ENCODE results near the gene FGD1. TPM values are rescaled to one million over a fixed set of nuclear protein-coding genes. Genes with fewer than 3 reads are reported as not detected.

The FGD1 gene
- total and polyA plus RNA-seq, 2 of the 13 experiments (the other 11 are each of a cell fraction or from before 2014, with no cell fraction given), result 0.36 to 0.62 TPM

- Histone ChIP-seq H4K20me1 (ENCODE audit: insufficient read depth, low read length) (no peaks in the 10 kb centered on the region), H2AFZ (ENCODE audit: low read length) (peak overlapping the region; percentile 78), H3K4me2 (ENCODE audit: low read depth, low read length) (peak overlapping the region; percentile 72), H3K4me3 (replicated peaks in 1 of 3; ENCODE audit: insufficient read depth in 1 of 3, low read depth in 2 of 3, low read length in 3 of 3) (peak overlapping the region in 1 of 3 experiments; percentile 68; a peak in 2 of 6 replicates), H3K9me3 (ENCODE audit: low read length) (no peaks in the 10 kb centered on the region), H3K27me3 (ENCODE audit: control insufficient read depth in 1 of 2, insufficient read depth in 2 of 2, low read length in 2 of 2) (no peaks in the 10 kb centered on the region; a peak in 1 of 5 replicates), H3K79me2 (ENCODE audit: insufficient read depth, low read length) (peaks cover 28% of the 10 kb centered on the region), H3K9ac (ENCODE audit: insufficient read depth, low read depth, low read length) (no peak overlapping the region), H3K36me3 (replicated peaks in 1 of 2; ENCODE audit: control insufficient read depth in 1 of 2, insufficient read depth in 2 of 2, low read length in 2 of 2) (no peaks in the 10 kb centered on the region), H3K27ac (ENCODE audit: extremely low read length, insufficient read depth, low read length) (no peak overlapping the region), H3K4me1 (ENCODE audit: insufficient read depth, low read length) (peaks cover 33% of the 10 kb centered on the region)
- no peak for TF ChIP-seq HOMEZ (CRISPR knock-in tag; IDR thresholded peaks at IDR 0.05; ENCODE audit: low read depth)
- TF ChIP-seq MED1 (CRISPR knock-in tag; IDR thresholded peaks at IDR 0.05), result no peak
- TF ChIP-seq TCF12 (IDR thresholded peaks at IDR 0.05), result no peak
- TF ChIP-seq TCF12 (CRISPR knock-in tag; IDR thresholded peaks at IDR 0.05), result no peak
- TF ChIP-seq THAP8 (CRISPR knock-in tag; IDR thresholded peaks at IDR 0.05; ENCODE audit: borderline replicate concordance), result no peak
- no peak for TF ChIP-seq ZNF256 (CRISPR knock-in tag; conservative IDR thresholded peaks at IDR 0.05)
- TF ChIP-seq, protein P1, sequence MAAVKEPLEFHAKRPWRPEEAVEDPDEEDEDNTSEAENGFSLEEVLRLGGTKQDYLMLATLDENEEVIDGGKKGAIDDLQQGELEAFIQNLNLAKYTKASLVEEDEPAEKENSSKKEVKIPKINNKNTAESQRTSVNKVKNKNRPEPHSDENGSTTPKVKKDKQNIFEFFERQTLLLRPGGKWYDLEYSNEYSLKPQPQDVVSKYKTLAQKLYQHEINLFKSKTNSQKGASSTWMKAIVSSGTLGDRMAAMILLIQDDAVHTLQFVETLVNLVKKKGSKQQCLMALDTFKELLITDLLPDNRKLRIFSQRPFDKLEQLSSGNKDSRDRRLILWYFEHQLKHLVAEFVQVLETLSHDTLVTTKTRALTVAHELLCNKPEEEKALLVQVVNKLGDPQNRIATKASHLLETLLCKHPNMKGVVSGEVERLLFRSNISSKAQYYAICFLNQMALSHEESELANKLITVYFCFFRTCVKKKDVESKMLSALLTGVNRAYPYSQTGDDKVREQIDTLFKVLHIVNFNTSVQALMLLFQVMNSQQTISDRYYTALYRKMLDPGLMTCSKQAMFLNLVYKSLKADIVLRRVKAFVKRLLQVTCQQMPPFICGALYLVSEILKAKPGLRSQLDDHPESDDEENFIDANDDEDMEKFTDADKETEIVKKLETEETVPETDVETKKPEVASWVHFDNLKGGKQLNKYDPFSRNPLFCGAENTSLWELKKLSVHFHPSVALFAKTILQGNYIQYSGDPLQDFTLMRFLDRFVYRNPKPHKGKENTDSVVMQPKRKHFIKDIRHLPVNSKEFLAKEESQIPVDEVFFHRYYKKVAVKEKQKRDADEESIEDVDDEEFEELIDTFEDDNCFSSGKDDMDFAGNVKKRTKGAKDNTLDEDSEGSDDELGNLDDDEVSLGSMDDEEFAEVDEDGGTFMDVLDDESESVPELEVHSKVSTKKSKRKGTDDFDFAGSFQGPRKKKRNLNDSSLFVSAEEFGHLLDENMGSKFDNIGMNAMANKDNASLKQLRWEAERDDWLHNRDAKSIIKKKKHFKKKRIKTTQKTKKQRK (IDR thresholded peaks at IDR 0.05; ENCODE audit: low read length), result no peak
- TF ChIP-seq PTBP1 (IDR thresholded peaks at IDR 0.05; ENCODE audit: low read depth, low read length, poor library complexity, severe bottlenecking), result no peak
- no peak for TF ChIP-seq ZNF768 (CRISPR knock-in tag; IDR thresholded peaks at IDR 0.05)
- TF ChIP-seq, protein P2, sequence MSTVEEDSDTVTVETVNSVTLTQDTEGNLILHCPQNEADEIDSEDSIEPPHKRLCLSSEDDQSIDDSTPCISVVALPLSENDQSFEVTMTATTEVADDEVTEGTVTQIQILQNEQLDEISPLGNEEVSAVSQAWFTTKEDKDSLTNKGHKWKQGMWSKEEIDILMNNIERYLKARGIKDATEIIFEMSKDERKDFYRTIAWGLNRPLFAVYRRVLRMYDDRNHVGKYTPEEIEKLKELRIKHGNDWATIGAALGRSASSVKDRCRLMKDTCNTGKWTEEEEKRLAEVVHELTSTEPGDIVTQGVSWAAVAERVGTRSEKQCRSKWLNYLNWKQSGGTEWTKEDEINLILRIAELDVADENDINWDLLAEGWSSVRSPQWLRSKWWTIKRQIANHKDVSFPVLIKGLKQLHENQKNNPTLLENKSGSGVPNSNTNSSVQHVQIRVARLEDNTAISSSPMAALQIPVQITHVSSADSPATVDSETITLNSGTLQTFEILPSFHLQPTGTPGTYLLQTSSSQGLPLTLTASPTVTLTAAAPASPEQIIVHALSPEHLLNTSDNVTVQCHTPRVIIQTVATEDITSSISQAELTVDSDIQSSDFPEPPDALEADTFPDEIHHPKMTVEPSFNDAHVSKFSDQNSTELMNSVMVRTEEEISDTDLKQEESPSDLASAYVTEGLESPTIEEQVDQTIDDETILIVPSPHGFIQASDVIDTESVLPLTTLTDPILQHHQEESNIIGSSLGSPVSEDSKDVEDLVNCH (CRISPR knock-in tag; IDR thresholded peaks at IDR 0.05), result no peak
- TF ChIP-seq HMG20A (CRISPR knock-in tag; IDR thresholded peaks at IDR 0.05; ENCODE audit: borderline replicate concordance), result no peak
- TF ChIP-seq, protein P3, sequence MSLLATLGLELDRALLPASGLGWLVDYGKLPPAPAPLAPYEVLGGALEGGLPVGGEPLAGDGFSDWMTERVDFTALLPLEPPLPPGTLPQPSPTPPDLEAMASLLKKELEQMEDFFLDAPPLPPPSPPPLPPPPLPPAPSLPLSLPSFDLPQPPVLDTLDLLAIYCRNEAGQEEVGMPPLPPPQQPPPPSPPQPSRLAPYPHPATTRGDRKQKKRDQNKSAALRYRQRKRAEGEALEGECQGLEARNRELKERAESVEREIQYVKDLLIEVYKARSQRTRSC (CRISPR knock-in tag; IDR thresholded peaks at IDR 0.05; ENCODE audit: low read depth), result no peak
- no peak for TF ChIP-seq CBFB (CRISPR knock-in tag; IDR thresholded peaks at IDR 0.05)
- intact Hi-C loops (cut with micrococcal nuclease; ENCODE audit: unreplicated experiment) (no loop called here), in situ Hi-C loops (cut with HindIII; ENCODE audit: extremely low pct_ligation_motif_present, low pct_unique_long_range_greater_than_20kb) (no loop called here)
- DNase-seq (ENCODE audit: low spot score) (no peak), ATAC-seq (no peak), FAIRE-seq (peak; percentile 18)
- ChIA-PET CTCF (ENCODE audit: low intra/inter-chr PET ratio, low total read pairs) (no interaction called here), POLR2A (interaction anchor here (1.5 to 2.5 kb wide), 2 partner anchors 89 to 111 kb away, joined by 7 to 16 read pairs; partner anchors contain the start of gene TSR2)
- WGBS (ENCODE audit: low lambda C conversion rate), result 100% methylated on average over 1 of the region's 3 CpGs
- BruUV-seq (replicated peaks), result no TSS peak
Measured at GRCh38 chrX:54529151-54529550, 33.1 kb upstream of the FGD1 start.

Measured in HepG2 (cell line).